GM19099 (cell line): ENCODE data around the gene KCNMA1.

ENCODE experiments used
- POLR2A ChIP-seq: IDR thresholded peaks from 3 replicates; pipeline ENCODE4 v1.6.1; 2011; ENCODE audit warnings: low read depth; ENCODE audit not compliant: insufficient read length; ENCODE audit errors: extremely low read depth

Gene KCNMA1

GRCh38 chr10:76883596-76883995, 754.0 kb downstream of the KCNMA1 start:
- no peak for TF ChIP-seq POLR2A

- no peak for TF ChIP-seq POLR2A
These were observed 754.8 kb downstream of the KCNMA1 start for GRCh38 chr10:76882796-76883195.

- no peak for TF ChIP-seq POLR2A
These were observed 755.4 kb downstream of the KCNMA1 start for GRCh38 chr10:76882245-76882644.

- TF ChIP-seq POLR2A = no peak
These were observed 756.0 kb downstream of the KCNMA1 start for GRCh38 chr10:76881477-76882220.

GRCh38 chr10:76880931-76881330, 756.7 kb downstream of the KCNMA1 start:
- no peak for TF ChIP-seq POLR2A

- no peak for TF ChIP-seq POLR2A
These were observed 758.3 kb downstream of the KCNMA1 start for GRCh38 chr10:76879116-76879913.

GRCh38 chr10:76878514-76878913, 759.1 kb downstream of the KCNMA1 start:
- TF ChIP-seq POLR2A = no peak

GRCh38 chr10:76874896-76875295, 762.7 kb downstream of the KCNMA1 start:
- TF ChIP-seq POLR2A = no peak

- TF ChIP-seq POLR2A = no peak
These were observed 763.4 kb downstream of the KCNMA1 start for GRCh38 chr10:76874176-76874575.

GRCh38 chr10:76871697-76872295, 765.8 kb downstream of the KCNMA1 start:
- TF ChIP-seq POLR2A = no peak

GRCh38 chr10:76869931-76870330, 767.7 kb downstream of the KCNMA1 start:
- TF ChIP-seq POLR2A = no peak

GRCh38 chr10:76868098-76868977, 769.3 kb downstream of the KCNMA1 start:
- TF ChIP-seq POLR2A = no peak

- TF ChIP-seq POLR2A = no peak
These were observed 770.6 kb downstream of the KCNMA1 start for GRCh38 chr10:76866841-76867586.

GRCh38 chr10:76864922-76865321, 772.7 kb downstream of the KCNMA1 start:
- no peak for TF ChIP-seq POLR2A
